ENCODE measurements around the gene SLC5A8.

DNA sequence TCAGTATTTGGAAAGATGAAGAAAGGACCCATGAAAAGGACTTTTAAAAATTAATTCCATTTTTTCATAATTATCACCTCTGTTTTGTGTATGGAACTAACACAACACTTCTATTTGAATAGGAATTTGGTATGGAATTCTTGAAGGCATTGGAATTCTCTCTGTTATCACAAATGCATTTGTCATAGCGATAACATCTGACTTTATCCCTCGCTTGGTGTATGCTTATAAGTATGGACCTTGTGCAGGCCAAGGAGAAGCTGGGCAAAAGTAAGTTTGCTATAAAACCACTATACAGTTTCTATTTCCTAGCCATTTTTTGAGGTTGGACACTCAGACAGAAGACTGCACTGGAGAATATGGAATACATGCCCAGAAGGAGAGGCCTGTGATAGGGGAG, 98.6 kb downstream of the SLC5A8 start:
- TF ChIP-seq, protein P1, sequence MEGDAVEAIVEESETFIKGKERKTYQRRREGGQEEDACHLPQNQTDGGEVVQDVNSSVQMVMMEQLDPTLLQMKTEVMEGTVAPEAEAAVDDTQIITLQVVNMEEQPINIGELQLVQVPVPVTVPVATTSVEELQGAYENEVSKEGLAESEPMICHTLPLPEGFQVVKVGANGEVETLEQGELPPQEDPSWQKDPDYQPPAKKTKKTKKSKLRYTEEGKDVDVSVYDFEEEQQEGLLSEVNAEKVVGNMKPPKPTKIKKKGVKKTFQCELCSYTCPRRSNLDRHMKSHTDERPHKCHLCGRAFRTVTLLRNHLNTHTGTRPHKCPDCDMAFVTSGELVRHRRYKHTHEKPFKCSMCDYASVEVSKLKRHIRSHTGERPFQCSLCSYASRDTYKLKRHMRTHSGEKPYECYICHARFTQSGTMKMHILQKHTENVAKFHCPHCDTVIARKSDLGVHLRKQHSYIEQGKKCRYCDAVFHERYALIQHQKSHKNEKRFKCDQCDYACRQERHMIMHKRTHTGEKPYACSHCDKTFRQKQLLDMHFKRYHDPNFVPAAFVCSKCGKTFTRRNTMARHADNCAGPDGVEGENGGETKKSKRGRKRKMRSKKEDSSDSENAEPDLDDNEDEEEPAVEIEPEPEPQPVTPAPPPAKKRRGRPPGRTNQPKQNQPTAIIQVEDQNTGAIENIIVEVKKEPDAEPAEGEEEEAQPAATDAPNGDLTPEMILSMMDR (conservative IDR thresholded peaks at IDR 0.05; ENCODE audit: low read depth, low read length): no peak
- TF ChIP-seq POLR2A (IDR thresholded peaks at IDR 0.05; ENCODE audit: low read depth, low read length) (no peak), RAD21 (IDR thresholded peaks at IDR 0.05; ENCODE audit: low read length) (no peak), SMC3 (IDR thresholded peaks at IDR 0.05; ENCODE audit: low read depth, low read length) (no peak), RFX5 (IDR thresholded peaks at IDR 0.05; ENCODE audit: low read depth, low read length) (no peak), ELK1 (IDR thresholded peaks at IDR 0.05; ENCODE audit: borderline replicate concordance, low read depth, low read length) (no peak), RCOR1 (IDR thresholded peaks at IDR 0.05; ENCODE audit: insufficient replicate concordance, low read length) (no peak), USF2 (IDR thresholded peaks at IDR 0.05; ENCODE audit: low read depth, low read length) (no peak), FOS (IDR thresholded peaks at IDR 0.05; ENCODE audit: low read depth, low read length) (no peak), CEBPB (IDR thresholded peaks at IDR 0.05; ENCODE audit: low read depth, low read length) (no peak), BHLHE40 (IDR thresholded peaks at IDR 0.05; ENCODE audit: low read depth, low read length) (no peak), MXI1 (IDR thresholded peaks at IDR 0.05; ENCODE audit: borderline replicate concordance, low read depth, low read length) (no peak)

Measured in IMR-90 (cell line).